Colonic mucosa (tissue), 4 donors: ENCODE measurements around the gene EML6. TPM values are rescaled to one million over a fixed set of nuclear protein-coding genes. Genes with fewer than 3 reads are reported as not detected.

Experiments
- DNase-seq: peaks from one replicate; pipeline ENCODE4 v3.0.0-alpha.2; 2020
- H3K27ac ChIP-seq: fragments of 200-600 bp; one replicate; pipeline ENCODE4 v1.8.0; 2021
- H3K27me3 ChIP-seq: fragments of 200-600 bp; one replicate; pipeline ENCODE4 v1.8.0; 2021
- H3K36me3 ChIP-seq: fragments of 200-600 bp; one replicate; pipeline ENCODE4 v1.8.0; 2021
- H3K4me1 ChIP-seq: fragments of 200-600 bp; one replicate; pipeline ENCODE4 v1.8.0; 2021; ENCODE audit warnings: mild to moderate bottlenecking
- H3K4me3 ChIP-seq: fragments of 200-600 bp; one replicate; pipeline ENCODE4 v1.8.0; 2021
- H3K9ac ChIP-seq, 2 donors: one replicate each; pipeline ENCODE4 v1.7.0; 2013; ENCODE audit warnings: control low read depth in 2 of 2, low read depth in 2 of 2, low read length in 2 of 2
- H3K9me3 ChIP-seq: fragments of 200-600 bp; one replicate; pipeline ENCODE4 v1.8.0; 2021
- intact Hi-C: fragments of 100-400 bp; cut with DNase I; formaldehyde crosslinking; loops from one replicate; pipeline ENCODE4 v1.14.1; 2022
- total RNA-seq, 2 donors: library from RNA; stranded (reverse); fragmentation: NEBNext Ultra II Directional in 1 of 2; extraction: Animal tissue kit (Norgen Biotek cat#: 25700) in 1 of 2; gene quantifications; one replicate each; pipeline ENCODE4 v1.2.1, GENCODE V29; 2021
- TF ChIP-seq, protein P1 (sequence below): fragments of 200-600 bp; IDR thresholded peaks from one replicate; pipeline ENCODE4 v1.8.0; 2022; ENCODE audit warnings: antibody characterized with exemption, mild to moderate bottlenecking
- donor health status: healthy.
- donor health status: DM: no; HTN: no; CAD: no.
- donor health status: DM: no; HTN: no; CAD: no.

EML6 gene
- total RNA-seq, 2 donors from 2014 or later: 2.1 to 2.5 TPM

DNA sequence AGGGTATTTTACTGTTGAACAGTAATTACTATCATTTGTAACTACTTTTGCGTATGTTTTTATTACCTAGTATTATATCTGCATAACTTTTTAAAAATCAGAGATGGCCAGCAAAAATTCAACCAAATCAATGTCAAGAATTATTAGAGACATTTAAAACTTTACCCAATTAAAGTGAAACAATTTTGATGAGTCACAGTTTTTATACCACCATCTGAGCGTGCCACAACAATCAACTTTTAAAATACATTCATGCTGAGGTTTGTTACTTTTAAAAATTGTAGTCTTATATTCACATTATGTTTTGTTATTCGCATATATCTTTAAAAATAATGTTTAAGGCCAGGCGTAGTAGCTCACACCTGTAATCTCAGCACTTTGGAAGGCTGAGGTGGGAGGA, 211.9 kb downstream of the EML6 start:
- TF ChIP-seq, protein P1, sequence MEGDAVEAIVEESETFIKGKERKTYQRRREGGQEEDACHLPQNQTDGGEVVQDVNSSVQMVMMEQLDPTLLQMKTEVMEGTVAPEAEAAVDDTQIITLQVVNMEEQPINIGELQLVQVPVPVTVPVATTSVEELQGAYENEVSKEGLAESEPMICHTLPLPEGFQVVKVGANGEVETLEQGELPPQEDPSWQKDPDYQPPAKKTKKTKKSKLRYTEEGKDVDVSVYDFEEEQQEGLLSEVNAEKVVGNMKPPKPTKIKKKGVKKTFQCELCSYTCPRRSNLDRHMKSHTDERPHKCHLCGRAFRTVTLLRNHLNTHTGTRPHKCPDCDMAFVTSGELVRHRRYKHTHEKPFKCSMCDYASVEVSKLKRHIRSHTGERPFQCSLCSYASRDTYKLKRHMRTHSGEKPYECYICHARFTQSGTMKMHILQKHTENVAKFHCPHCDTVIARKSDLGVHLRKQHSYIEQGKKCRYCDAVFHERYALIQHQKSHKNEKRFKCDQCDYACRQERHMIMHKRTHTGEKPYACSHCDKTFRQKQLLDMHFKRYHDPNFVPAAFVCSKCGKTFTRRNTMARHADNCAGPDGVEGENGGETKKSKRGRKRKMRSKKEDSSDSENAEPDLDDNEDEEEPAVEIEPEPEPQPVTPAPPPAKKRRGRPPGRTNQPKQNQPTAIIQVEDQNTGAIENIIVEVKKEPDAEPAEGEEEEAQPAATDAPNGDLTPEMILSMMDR: no peak
- H3K9me3 ChIP-seq: no peaks in the 10 kb centered on the region
- H3K27me3 ChIP-seq: no peaks in the 10 kb centered on the region
- H3K4me1 ChIP-seq: no peaks in the 10 kb centered on the region
- no peak for DNase-seq
- no peaks in the 10 kb centered on the region for H3K36me3 ChIP-seq
- no peak overlapping the region for H3K27ac ChIP-seq
- no peak overlapping the region for H3K4me3 ChIP-seq
- intact Hi-C loops: no loop called here
- no peak overlapping the region for H3K9ac ChIP-seq

DNA sequence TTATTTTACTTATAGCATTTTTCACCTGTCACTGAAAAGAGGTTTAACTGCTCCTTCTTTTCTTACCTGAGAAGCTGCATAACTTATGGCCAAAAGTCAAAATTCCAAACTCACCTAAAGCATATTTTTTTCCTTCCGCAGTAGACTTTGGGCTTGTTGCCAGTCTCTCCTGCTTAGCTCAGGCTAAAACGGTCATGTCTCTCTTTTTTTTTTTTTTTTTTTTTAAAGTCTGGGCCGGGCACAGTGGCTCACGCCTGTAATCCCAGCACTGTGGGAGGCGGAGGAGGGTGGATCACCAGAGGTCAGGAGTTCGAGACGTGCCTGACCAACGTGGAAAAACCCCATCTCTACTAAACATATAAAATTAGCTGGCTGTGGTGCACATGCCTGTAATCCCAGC, 213.3 kb downstream of the EML6 start:
- Histone ChIP-seq H3K27me3 (no peaks in the 10 kb centered on the region), H3K27ac (no peak overlapping the region), H3K4me3 (no peak overlapping the region), H3K4me1 (no peaks in the 10 kb centered on the region), H3K9me3 (no peaks in the 10 kb centered on the region), H3K36me3 (no peaks in the 10 kb centered on the region), H3K9ac (no peak overlapping the region)
- intact Hi-C loops: no loop called here
- TF ChIP-seq, protein P1: no peak
- DNase-seq: no peak

DNA sequence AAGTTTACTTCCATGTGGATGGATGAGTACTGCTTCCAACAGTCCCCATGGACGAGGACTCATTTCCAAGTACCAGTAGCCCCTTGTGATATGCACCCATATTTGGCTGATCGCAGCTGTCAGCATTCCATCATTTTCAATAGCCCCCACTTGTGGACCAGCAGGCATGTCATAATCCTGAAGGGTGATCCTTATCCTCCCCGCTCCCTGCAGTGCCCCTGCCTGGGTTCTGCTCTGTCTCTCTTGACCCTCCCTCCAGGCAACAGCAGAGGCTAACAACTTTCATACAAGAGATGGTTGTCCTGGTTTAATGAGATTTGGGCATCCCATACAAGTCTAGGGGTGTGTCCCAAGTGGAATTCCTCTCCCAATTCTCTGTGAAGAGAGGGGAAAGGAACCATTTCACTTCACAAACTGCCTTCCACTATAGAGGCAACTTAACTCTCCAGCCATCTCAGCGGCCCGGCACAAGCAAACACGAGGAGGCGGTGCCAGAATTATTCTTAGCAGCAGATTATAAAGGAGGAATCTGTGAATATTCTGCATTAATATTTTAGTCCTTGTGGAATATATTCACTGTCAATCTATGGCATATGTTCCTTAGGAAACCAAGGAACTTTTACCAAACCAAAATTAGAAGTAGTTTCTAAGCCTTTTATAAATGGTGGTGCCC, 216.1 kb downstream of the EML6 start:
- no peak overlapping the region for H3K27ac ChIP-seq
- H3K36me3 ChIP-seq: no peaks in the 10 kb centered on the region
- no peak for DNase-seq
- H3K9ac ChIP-seq: no peak overlapping the region
- H3K4me1 ChIP-seq: no peaks in the 10 kb centered on the region
- intact Hi-C loops: no loop called here
- no peak overlapping the region for H3K4me3 ChIP-seq
- no peaks in the 10 kb centered on the region for H3K27me3 ChIP-seq
- TF ChIP-seq, protein P1: no peak
- H3K9me3 ChIP-seq: no peaks in the 10 kb centered on the region

DNA sequence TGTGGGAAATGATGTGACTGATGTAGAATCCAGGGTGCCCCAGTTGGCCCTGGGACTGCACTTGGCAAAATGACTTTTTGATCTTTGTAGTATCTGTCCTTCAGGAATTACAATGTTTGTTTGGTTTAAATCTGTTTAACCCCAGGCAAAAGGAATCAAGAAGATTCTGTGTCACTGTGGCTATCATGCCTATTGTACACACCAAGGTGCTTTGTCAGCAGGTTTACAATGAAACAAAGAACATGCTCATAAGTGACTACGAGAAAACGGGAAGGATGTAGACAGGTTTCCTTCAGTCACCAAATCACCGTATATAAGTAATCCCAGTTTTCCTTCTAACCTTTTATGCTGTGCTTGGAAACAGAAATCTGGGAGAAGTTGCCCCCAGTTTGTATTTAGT, 217.3 kb downstream of the EML6 start:
- no peak for DNase-seq
- H3K4me3 ChIP-seq: no peak overlapping the region
- H3K4me1 ChIP-seq: no peaks in the 10 kb centered on the region
- H3K27me3 ChIP-seq: no peaks in the 10 kb centered on the region
- H3K9me3 ChIP-seq: no peaks in the 10 kb centered on the region
- H3K36me3 ChIP-seq: no peaks in the 10 kb centered on the region
- H3K9ac ChIP-seq: no peak overlapping the region
- TF ChIP-seq, protein P1: no peak
- no peak overlapping the region for H3K27ac ChIP-seq
- intact Hi-C loops: no loop called here

DNA sequence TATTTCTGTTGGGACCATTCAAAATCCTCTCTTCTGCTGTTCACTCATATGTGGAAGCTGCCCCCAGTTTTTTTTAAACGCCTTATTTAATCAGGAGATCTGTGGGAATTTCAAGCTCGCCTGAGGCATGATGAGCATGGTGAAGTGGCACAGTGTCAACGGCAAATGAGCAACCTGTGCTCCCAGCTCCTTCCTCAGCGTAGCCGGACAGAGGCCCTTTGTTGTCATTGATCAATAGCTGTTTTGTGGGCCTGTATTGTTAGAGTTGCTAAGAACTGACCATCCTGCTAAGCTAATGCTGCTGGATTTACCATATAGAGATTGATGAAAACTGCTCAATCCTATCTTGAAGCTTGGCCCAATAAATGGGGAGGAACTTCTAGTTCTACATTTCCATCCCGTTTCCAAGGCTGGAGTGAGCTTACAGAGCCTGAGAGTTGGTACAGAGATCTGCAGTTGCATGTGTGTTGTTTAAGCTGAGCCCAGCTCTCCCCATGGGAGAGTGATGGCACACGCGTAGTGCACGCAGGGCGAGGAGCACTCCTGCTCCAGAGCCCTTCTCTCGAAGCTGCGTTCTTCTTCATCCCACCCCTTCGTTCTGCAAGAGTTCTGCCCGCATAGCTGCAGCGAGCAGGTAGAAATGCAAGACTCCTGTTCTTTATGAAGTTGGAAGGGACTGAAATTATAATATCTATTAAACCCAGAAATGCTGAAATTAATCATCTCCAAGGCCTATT, 218.0 kb downstream of the EML6 start:
- Histone ChIP-seq H3K9ac (no peak overlapping the region), H3K4me3 (no peak overlapping the region), H3K27me3 (no peaks in the 10 kb centered on the region), H3K4me1 (no peaks in the 10 kb centered on the region), H3K36me3 (no peaks in the 10 kb centered on the region), H3K27ac (no peak overlapping the region), H3K9me3 (no peaks in the 10 kb centered on the region)
- DNase-seq: no peak
- TF ChIP-seq, protein P1: no peak
- intact Hi-C loops: no loop called here
